ENCODE results near the gene SYNDIG1.

SYNDIG1 gene

GRCh38 chr20:24708411-24709295 lies 239.2 kb downstream of the SYNDIG1 start:
- Histone ChIP-seq H2BK15ac (ENCODE audit: low read depth, poor library complexity, severe bottlenecking) (no peak overlapping the region), H2BK12ac (ENCODE audit: low read length in 2 of 2) (no peak overlapping the region), H3K27me3 (ENCODE audit: control insufficient read depth in 1 of 2, insufficient read depth in 1 of 2, low read length in 2 of 2) (peaks cover 24 to 34% of the 10 kb centered on the region in 2 experiments), H3K4ac (ENCODE audit: low read depth in 1 of 2, low read length in 2 of 2) (no peak overlapping the region), H3K36me3 (ENCODE audit: control insufficient read depth in 1 of 2, insufficient read depth in 2 of 2, low read depth in 1 of 2, low read length in 2 of 2) (no peaks in the 10 kb centered on the region), H3K4me3 (ENCODE audit: insufficient read depth in 1 of 2, low read depth in 1 of 2, low read length in 2 of 2) (no peak overlapping the region), H3K14ac (ENCODE audit: low read length in 2 of 2) (no peak overlapping the region), H3K23ac (ENCODE audit: low read length in 2 of 2) (no peak overlapping the region), H3K4me1 (ENCODE audit: control insufficient read depth, insufficient read depth, low read depth, low read length) (no peaks in the 10 kb centered on the region), H2BK5ac (ENCODE audit: low read depth, low read length, poor library complexity, severe bottlenecking) (no peak overlapping the region), H4K91ac (ENCODE audit: low read length) (no peak overlapping the region), H4K8ac (ENCODE audit: low read length) (no peak overlapping the region), H2AFZ (ENCODE audit: low read depth, low read length) (no peak overlapping the region), H3K9ac (ENCODE audit: low read length) (no peak overlapping the region), H3K4me2 (ENCODE audit: low read length, poor library complexity, severe bottlenecking) (no peak overlapping the region), H3K9me3 (ENCODE audit: control insufficient read depth, low read length) (peaks cover 6% of the 10 kb centered on the region), H3K27ac (ENCODE audit: low read length, poor library complexity, severe bottlenecking) (no peak overlapping the region), H3K18ac (ENCODE audit: low read depth in 1 of 2, low read length in 2 of 2) (no peak overlapping the region), H2AK5ac (ENCODE audit: low read length, severe bottlenecking) (no peak overlapping the region), H2BK120ac (ENCODE audit: low read depth, low read length) (no peak overlapping the region), H3K79me1 (replicated peaks; ENCODE audit: low read length, poor library complexity, severe bottlenecking) (no peaks in the 10 kb centered on the region)
- DNase-seq = no peak
- WGBS = 88% methylated on average over 8 of the region's 8 CpGs
